Activated naive CD8-positive, alpha-beta T cell treated with anti-CD3 and anti-CD28 coated beads, Interleukin-2, amount 10 ng/mL, durations not matched to agents 7 days and 5 days (primary cell): ENCODE results near the gene ADORA2A. TPM values are rescaled to one million over a fixed set of nuclear protein-coding genes. Genes with fewer than 3 reads are reported as not detected.

Experiments used
- ATAC-seq: fragments of 150-1000 bp; cut with Tn5 transposase; one replicate; pipeline ENCODE4 v1.10.0; 2021; ENCODE audit warnings: low read depth, moderate library complexity
- POLR2A ChIA-PET: fragments of 350-600 bp; sonication (Branson Sonifier 250); formaldehyde crosslinking; loops from one replicate; lab custom pipeline; 2021; ENCODE audit warnings: antibody characterized with exemption; lab: Charles Lee
- DNase-seq: peaks from one replicate; pipeline ENCODE4 v3.0.0; 2021
- H3K27ac Mint-ChIP-seq: one replicate; pipeline ENCODE4 v1.8.0; 2022; ENCODE audit warnings: mild to moderate bottlenecking, mixed read lengths
- H3K27me3 Mint-ChIP-seq: one replicate; pipeline ENCODE4 v1.8.0; 2022; ENCODE audit warnings: mild to moderate bottlenecking, moderate library complexity, mixed read lengths
- H3K36me3 Mint-ChIP-seq: one replicate; pipeline ENCODE4 v1.8.0; 2021; ENCODE audit warnings: mild to moderate bottlenecking, mixed read lengths
- H3K4me1 Mint-ChIP-seq: one replicate; pipeline ENCODE4 v1.8.0; 2021; ENCODE audit warnings: mixed read lengths
- H3K4me3 Mint-ChIP-seq: one replicate; pipeline ENCODE4 v1.8.0; 2022; ENCODE audit warnings: mild to moderate bottlenecking, moderate library complexity, mixed read lengths
- H3K9me3 Mint-ChIP-seq: one replicate; pipeline ENCODE4 v1.8.0; 2021; ENCODE audit warnings: mixed read lengths
- total RNA-seq, 2 experiments: library from RNA; stranded (reverse); gene quantifications; one replicate each; pipeline ENCODE4 v1.2.3, GENCODE V29; 2021

The ADORA2A gene
- total RNA-seq, 2 experiments from 2014 or later = 29.1 to 30.3 TPM

GRCh38 chr22:24407278-24407665 is 20.1 kb upstream of the ADORA2A start:
- Mint-ChIP-seq H3K36me3 (peaks cover 17% of the 10 kb centered on the region), H3K4me3 (peak overlapping the region; percentile 58), H3K27ac (peak overlapping the region; percentile 87), H3K4me1 (peaks cover 49% of the 10 kb centered on the region), H3K27me3 (peaks cover 1% of the 10 kb centered on the region), H3K9me3 (no peaks in the 10 kb centered on the region)
- peak; percentile 41 for ATAC-seq
- POLR2A ChIA-PET = interaction anchor here (0.9 kb wide), 1 partner anchor 14 kb away, joined by 3 read pairs; no protein-coding TSS in a partner anchor
- peak; percentile 44 for DNase-seq

DNA sequence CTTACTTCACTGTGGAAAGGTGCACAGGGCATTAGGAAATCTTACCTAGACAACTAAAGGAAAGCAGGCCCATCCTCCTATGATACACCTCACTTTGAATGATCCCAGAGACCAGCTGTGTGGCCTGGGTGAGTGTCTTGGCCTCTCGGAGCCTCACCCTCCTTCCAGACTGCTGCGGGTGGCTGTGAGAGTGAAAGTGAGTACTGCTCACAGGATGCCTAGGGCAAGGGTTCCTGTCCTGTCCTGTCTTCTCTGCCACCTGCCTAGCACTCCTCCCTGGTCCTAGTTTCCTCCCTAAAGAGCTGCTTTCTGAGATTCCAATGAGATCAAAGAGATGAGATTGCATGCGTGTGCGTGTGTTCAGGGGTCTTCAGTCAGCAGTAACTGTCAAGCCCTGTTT is 19.5 kb upstream of the ADORA2A start:
- H3K36me3 Mint-ChIP-seq = peaks cover 16% of the 10 kb centered on the region
- ATAC-seq (no peak), DNase-seq (no peak)
- no peak overlapping the region for H3K4me3 Mint-ChIP-seq
- H3K27ac Mint-ChIP-seq = peak overlapping the region; percentile 87
- H3K9me3 Mint-ChIP-seq = no peaks in the 10 kb centered on the region
- peaks cover 1% of the 10 kb centered on the region for H3K27me3 Mint-ChIP-seq
- POLR2A ChIA-PET = no interaction called here
- peaks cover 44% of the 10 kb centered on the region for H3K4me1 Mint-ChIP-seq

- no peaks in the 10 kb centered on the region for H3K9me3 Mint-ChIP-seq
- DNase-seq (no peak), ATAC-seq (no peak)
- POLR2A ChIA-PET = interaction anchor here (0.5 kb wide), 1 partner anchor 147 kb away, joined by 3 read pairs; the partner anchor contains the start of gene SNRPD3
- peaks cover 16% of the 10 kb centered on the region for H3K36me3 Mint-ChIP-seq
- H3K4me1 Mint-ChIP-seq = peaks cover 42% of the 10 kb centered on the region
- H3K27ac Mint-ChIP-seq = no peak overlapping the region
- H3K4me3 Mint-ChIP-seq = no peak overlapping the region
- peaks cover 1% of the 10 kb centered on the region for H3K27me3 Mint-ChIP-seq
Measured at GRCh38 chr22:24408630-24409029, 18.8 kb upstream of the ADORA2A start.

DNA sequence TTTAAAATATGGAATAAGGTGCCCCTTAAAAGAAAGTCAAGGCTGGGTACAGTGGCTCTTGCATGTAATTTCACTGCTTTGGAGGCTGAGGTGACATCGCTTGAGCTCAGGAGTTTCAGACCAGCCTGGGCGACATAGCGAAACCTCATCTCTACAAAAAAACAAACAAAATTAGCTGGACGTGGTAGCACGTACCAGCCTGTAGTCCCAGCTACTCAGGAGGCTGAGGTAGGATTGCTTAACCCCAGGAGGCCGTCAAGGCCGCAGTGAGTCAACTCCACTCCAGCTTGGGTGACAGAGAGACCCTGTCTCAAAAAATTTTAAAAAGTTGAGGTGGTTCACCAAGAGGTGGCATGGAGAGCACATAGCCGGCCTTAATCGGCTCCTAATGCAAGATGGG is 17.7 kb upstream of the ADORA2A start:
- Mint-ChIP-seq H3K9me3 (no peaks in the 10 kb centered on the region), H3K4me3 (peak overlapping the region; percentile 14), H3K27ac (peak overlapping the region; percentile 85), H3K4me1 (peaks cover 40% of the 10 kb centered on the region), H3K36me3 (peaks cover 9% of the 10 kb centered on the region), H3K27me3 (no peaks in the 10 kb centered on the region)
- ATAC-seq = no peak
- DNase-seq = no peak
- POLR2A ChIA-PET = interaction anchor here (1.5 kb wide), 1 partner anchor 18 kb away, joined by 7 read pairs; the partner anchor contains the start of gene ADORA2A

GRCh38 chr22:24410110-24410856 is 17.1 kb upstream of the ADORA2A start:
- Mint-ChIP-seq H3K27me3 (no peaks in the 10 kb centered on the region), H3K36me3 (peaks cover 3% of the 10 kb centered on the region), H3K4me1 (peaks cover 40% of the 10 kb centered on the region), H3K9me3 (no peaks in the 10 kb centered on the region), H3K4me3 (peak overlapping the region; percentile 67), H3K27ac (peak overlapping the region; percentile 85)
- POLR2A ChIA-PET = interaction anchor here (1.5 kb wide), 1 partner anchor 17 kb away, joined by 7 read pairs; the partner anchor contains the start of gene ADORA2A
- DNase-seq = peak; percentile 55
- ATAC-seq = peak; percentile 74

DNA sequence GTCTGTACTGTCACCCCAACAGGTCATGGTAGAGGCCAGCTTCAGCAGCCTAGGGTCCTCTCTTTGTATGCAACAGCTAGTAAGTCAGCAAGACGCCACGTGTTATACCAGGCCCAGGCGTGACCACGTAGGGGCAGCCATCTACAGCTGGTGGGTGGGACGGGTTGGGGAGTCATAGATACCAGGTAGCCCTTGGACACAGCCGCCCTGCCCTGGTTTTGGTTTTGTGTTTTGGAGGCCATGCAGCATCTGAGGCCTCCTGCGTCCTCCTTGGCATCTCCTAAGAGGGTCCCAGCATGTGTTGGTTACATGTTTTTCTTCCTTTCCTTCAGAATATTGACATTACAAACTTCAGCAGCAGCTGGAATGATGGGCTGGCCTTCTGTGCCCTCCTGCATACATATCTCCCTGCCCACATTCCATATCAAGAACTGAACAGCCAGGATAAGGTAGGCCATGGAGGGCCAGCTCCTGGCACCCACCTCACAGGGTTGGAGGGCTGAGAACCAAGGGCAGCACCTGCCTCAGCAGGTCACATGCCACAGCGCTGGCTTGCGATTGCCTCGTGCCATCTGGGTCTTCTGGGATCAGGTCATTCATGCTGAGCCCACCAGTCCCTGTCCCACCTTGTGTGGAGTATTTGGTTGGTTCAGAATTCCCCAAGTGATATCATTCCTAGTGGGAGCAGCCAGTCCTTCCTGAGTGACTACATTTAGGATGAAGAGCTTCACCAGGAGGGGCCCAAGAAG is 16.0 kb upstream of the ADORA2A start:
- Mint-ChIP-seq H3K9me3 (no peaks in the 10 kb centered on the region), H3K36me3 (peaks cover 2% of the 10 kb centered on the region), H3K27me3 (no peaks in the 10 kb centered on the region), H3K4me3 (no peak overlapping the region), H3K27ac (no peak overlapping the region), H3K4me1 (peaks cover 38% of the 10 kb centered on the region)
- POLR2A ChIA-PET = interaction anchor here (1.5 kb wide), 1 partner anchor 16 kb away, joined by 7 read pairs; the partner anchor contains the start of gene ADORA2A
- ATAC-seq (no peak), DNase-seq (peak; percentile 23)

DNA sequence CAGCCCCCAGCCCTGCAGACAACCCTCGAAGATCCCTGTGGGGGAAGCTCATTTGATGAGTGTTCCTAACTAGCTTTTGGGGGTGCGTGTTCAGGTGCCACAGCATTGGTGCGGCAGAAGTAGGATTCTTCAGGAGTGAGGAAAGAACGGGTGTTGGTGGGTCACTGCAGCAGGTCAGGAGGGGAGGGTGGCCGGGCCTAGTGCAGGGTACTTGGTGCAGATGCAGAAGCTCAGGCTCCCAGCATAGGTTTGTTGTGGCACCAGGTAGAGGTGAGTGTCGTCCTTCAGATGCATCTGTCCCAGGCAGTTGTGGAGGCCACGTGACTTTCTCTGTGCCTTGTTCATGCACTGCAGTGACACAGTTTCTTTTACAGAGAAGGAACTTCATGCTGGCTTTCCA is 15.1 kb upstream of the ADORA2A start:
- POLR2A ChIA-PET = no interaction called here

DNA sequence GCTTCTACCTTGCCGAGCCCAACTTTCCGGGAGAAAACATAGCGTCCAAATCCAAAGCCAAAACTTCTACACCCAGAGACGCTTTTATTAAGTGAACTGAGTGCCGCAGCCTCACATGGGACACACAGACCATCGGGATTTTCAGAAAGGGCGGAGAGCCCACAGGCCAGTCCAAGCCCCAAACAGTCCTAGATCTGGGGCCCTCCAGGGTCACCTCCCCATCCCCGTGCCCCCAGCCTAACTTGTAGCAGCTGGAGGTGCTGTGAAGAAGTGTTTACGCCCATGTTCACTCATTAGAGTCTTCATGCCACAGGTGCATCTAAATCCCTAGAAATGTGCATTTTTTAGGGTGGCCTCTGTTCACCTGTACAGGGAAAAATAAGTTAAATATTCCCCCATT is 14.1 kb upstream of the ADORA2A start:
- DNase-seq (no peak), ATAC-seq (no peak)
- Mint-ChIP-seq H3K9me3 (no peaks in the 10 kb centered on the region), H3K27ac (no peak overlapping the region), H3K4me1 (peaks cover 20% of the 10 kb centered on the region), H3K36me3 (peaks cover 2% of the 10 kb centered on the region), H3K27me3 (no peaks in the 10 kb centered on the region), H3K4me3 (no peak overlapping the region)
- POLR2A ChIA-PET = no interaction called here

More for the DNA sequence above, 15.1 kb upstream of the ADORA2A start:
- ATAC-seq (no peak), DNase-seq (no peak)
- H3K36me3 Mint-ChIP-seq = peaks cover 2% of the 10 kb centered on the region
- H3K4me1 Mint-ChIP-seq = peaks cover 30% of the 10 kb centered on the region
- no peak overlapping the region for H3K27ac Mint-ChIP-seq
- H3K4me3 Mint-ChIP-seq = no peak overlapping the region
- H3K27me3 Mint-ChIP-seq = no peaks in the 10 kb centered on the region
- no peaks in the 10 kb centered on the region for H3K9me3 Mint-ChIP-seq

DNA sequence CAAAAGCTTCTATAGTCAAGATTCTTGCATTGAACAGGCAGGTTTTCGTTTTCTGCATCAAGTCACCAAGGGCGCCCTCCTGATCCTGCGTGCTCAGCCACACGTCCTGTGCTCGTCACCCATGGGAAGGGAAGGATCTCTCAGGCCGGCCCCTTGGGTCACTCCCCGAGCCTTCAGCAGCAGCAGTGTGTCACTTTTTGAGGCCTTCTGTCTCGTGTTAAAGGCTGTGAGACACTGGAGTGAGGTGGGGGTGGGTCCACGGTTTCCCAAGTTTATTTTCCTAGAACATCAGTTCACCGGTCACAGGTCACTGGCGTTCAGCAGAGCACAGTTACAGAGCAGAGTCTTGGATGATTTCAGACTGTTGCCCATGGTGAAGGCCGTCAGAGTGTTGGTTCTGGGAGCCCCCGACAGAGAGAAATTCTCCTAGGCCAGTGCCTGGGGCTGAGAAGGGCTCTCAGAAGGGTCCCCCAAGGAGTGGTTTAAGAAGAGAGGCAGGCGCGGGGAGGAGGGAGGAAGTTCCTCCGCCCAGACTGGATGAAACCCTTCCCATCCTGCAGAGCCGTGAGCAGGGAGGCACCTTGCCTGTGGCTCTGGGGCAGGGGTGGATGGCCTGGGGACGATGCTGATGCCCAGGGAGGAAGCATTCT is 13.5 kb upstream of the ADORA2A start:
- Mint-ChIP-seq H3K4me1 (peaks cover 16% of the 10 kb centered on the region), H3K4me3 (no peak overlapping the region), H3K27me3 (no peaks in the 10 kb centered on the region), H3K9me3 (no peaks in the 10 kb centered on the region), H3K27ac (peak overlapping the region; percentile 12), H3K36me3 (peaks cover 2% of the 10 kb centered on the region)
- DNase-seq (peak; percentile 20), ATAC-seq (no peak)
- POLR2A ChIA-PET = interaction anchor here (1.3 kb wide), 1 partner anchor 10 kb away, joined by 3 read pairs; no protein-coding TSS in a partner anchor

DNA sequence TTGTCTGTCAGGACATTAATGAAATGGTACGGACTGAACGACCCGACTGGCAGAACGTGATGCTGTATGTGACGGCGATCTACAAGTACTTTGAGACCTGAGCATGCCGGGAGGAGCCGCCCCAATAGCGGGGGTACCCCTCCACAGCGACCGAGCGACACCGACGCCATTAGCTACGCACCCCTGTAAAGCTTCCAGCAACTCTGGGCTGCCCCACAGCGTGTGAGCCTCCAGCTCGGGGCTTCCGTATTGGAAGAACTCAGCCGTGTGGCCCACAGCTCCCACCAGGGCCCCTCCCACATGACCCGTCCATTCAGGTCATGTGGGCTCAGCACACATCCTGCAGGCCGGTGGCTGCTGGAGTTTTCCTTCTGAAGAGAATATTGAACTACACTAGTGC is 12.9 kb upstream of the ADORA2A start:
- Mint-ChIP-seq H3K27me3 (no peaks in the 10 kb centered on the region), H3K4me3 (no peak overlapping the region), H3K36me3 (peaks cover 2% of the 10 kb centered on the region), H3K4me1 (peaks cover 12% of the 10 kb centered on the region), H3K9me3 (no peaks in the 10 kb centered on the region), H3K27ac (no peak overlapping the region)
- ATAC-seq (no peak), DNase-seq (peak; percentile 23)
- POLR2A ChIA-PET = interaction anchor here (1.3 kb wide), 1 partner anchor 9 kb away, joined by 3 read pairs; no protein-coding TSS in a partner anchor

GRCh38 chr22:24414984-24415945 is 12.1 kb upstream of the ADORA2A start:
- Mint-ChIP-seq H3K4me3 (no peak overlapping the region), H3K36me3 (peaks cover 2% of the 10 kb centered on the region), H3K27ac (no peak overlapping the region), H3K4me1 (peaks cover 4% of the 10 kb centered on the region), H3K9me3 (no peaks in the 10 kb centered on the region), H3K27me3 (no peaks in the 10 kb centered on the region)
- POLR2A ChIA-PET = interaction anchor here (1.3 kb wide), 1 partner anchor 9 kb away, joined by 3 read pairs; no protein-coding TSS in a partner anchor
- peak; percentile 16 for DNase-seq
- no peak for ATAC-seq

DNA sequence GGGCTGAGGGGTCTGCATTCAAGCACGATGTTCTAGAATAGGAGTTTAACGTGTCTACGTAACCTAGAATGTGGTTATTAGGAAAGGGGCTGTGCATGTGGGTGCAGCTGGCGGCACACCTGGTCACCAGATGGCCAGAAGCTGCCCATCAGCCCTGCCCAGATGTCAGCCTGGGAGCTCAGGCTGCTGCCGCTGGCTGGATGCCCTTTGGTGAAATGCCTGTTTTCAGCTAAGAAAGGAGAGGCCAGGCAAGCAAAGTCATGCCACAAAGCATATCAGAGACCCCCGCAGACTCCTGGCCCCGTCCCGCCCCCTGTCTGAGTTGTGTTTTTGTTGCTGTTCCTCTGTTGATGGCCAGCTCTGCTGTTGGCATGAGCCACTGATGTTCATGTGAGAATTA is 11.3 kb upstream of the ADORA2A start:
- no peaks in the 10 kb centered on the region for H3K36me3 Mint-ChIP-seq
- POLR2A ChIA-PET = no interaction called here
- H3K27me3 Mint-ChIP-seq = no peaks in the 10 kb centered on the region
- no peak overlapping the region for H3K4me3 Mint-ChIP-seq
- no peak overlapping the region for H3K27ac Mint-ChIP-seq
- no peaks in the 10 kb centered on the region for H3K4me1 Mint-ChIP-seq
- H3K9me3 Mint-ChIP-seq = no peaks in the 10 kb centered on the region
- ATAC-seq (no peak), DNase-seq (no peak)
